ENCODE measurements around the gene CTSZ.
"Not testable (repeated sequence)": the region's sequence is repeated elsewhere in the genome, so short reads cannot be mapped to it uniquely, and the experiment has no call there.

Gene CTSZ

DNA sequence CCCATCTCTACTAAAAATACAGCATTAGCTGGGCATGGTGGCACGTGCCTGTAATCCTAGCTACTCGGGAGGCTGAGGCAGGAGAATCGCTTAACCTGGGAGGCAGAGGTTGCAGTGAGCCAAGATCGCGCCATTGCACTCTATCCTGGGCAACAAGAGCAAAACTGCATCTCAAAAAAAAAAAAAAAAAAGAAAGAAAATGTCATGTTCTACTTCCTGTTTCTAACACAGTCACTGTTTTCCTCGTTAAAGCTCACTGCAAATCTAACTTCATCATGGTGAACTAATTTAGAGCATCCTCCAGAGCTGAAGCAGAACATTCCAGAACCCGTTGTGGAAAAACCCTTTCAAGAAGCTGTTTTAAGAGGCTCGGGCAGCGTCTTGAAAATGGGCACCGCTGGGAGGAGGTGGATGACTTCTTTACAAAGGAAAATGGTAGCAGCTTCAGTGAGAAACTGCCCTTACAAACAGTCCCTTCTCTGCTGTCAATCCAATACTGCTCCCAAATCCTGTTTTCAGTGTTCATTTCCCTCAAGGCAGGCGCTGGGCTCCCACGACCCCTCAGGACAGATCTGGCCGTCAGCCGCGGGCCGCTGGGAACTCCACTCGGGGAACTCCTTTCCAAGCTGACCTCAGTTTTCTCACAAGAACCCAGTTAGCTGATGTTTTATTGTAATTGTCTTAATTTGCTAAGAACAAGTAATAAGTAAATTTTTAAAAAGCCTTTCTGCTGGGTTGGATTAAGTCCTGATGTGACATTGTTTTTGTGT, 12.5 kb downstream of the CTSZ start:
- DNase-seq, result no peak

DNA sequence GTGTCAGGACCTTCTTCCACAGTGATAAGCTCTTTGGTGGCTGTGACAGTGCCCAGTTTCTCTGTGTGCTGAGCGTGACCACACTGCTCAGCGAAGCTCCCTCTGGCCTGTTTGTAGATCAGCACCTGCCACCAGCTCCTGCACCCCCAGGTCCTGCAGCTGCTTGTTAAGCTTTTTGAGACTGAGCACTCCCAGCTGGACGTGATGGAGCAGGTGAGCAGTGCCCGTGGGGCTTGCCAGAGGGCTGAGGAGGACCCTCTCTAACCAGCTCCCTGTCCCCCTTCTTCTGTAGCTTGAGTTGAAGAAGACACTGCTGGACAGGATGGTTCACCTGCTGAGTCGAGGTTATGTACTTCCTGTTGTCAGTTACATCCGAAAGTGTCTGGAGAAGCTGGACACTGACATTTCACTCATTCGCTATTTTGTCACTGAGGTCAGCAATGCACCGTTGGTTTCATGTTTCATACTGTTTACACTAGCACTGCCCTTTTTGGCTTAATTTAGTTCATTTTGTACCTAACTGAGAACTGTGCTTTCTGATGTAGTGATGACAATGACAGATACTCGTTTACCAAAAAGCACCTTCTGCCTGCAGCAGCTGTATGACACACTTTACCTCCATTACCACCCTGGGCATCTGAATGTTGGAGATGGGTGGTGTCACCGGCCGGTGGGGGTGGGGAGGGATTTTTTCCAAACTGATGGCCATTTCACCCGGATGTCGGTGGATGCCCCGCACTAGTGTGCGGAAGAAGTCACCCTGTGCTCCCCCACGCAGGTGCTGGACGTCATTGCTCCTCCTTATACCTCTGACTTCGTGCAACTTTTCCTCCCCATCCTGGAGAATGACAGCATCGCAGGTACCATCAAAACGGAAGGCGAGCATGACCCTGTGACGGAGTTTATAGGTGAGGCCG, 13.5 kb downstream of the CTSZ start:
- no peak for DNase-seq

DNA sequence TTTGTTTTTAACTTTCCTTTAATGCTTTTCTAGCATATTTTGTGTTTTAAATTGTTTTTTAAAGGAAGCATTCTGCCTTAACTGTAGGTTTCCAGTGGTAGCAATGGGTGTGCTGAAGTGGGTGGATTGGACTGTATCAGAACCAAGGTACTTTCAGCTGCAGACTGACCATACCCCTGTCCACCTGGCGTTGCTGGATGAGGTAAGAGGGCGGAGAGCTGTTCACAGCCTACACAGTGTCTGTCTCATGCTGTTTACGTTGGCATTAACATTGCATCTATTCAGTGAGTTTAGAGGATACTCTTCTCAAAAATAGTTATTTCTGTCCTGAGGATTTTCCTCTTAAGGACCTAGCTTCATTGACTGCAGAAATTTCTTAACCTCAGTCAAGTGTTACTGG, 14.1 kb downstream of the CTSZ start:
- no peak for DNase-seq

DNA sequence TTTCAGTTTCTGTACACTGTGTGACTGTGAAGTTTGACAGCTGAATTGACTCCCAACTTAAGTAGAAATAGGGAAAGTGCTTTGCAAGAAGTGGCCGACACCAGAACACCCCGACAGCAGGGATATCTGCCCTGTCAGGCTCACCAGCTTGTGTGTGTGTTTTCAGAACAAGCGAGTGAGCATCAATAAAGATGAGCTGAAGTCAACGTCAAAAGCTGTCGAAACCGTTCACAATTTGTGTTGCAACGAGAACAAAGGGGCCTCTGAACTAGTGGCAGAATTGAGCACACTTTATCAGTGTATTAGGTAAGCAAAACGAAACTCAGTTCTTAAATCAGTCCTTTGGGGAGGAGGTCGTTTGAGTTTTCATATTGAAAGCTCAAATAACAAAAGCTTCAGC, 15.3 kb downstream of the CTSZ start:
- no peak for DNase-seq

DNA sequence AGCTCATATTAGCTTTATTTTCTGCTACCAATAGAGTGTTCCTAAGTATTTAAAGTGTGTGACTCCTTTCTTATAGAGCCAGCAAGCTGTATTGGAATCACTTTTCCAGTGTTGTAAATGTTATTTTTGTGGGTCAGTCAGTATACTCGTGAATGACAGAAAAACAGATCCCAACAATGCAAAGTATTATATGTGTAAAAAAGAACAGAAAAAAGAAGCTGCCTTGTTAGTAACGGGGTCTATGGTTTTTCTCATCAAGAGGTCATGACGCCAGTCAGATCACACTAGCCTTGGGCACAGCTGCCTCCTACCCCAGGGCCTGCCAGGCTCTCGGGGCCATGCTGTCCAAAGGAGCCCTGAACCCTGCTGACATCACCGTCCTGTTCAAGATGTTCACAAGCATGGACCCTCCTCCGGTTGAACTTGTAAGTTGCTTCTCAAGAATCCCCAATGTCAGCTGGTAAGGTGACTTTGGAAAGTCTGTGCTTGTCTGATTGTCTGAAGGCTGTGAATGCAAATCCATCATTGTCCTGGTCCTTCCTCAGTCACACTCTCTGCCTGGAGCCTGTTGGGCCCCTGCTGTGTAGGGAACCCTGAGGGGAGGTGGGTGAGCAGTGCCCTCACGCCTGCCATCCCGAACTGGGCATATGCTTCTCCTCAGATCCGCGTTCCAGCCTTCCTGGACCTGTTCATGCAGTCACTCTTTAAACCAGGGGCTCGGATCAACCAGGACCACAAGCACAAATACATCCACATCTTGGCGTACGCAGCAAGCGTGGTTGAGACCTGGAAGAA, 16.2 kb downstream of the CTSZ start:
- no peak for DNase-seq

DNA sequence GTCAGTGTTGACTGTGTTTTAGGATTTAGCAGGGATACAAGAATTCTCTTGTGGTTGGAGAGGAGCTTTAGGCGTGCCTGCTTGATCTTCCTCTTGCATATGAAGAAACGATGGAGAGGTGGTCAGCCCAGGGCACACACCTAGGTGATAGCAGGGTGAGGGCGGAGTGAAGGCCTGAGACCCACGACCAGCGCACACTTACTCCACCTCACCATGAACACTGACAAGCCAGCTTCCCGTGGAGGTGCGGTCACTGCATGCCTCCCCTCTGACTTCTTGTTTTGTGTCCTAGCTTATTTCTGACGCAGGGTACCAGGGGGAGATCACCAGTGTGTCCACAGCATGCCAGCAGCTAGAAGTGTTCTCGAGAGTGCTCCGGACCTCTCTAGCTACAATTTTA, 17.9 kb downstream of the CTSZ start:
- no peak for DNase-seq

DNA sequence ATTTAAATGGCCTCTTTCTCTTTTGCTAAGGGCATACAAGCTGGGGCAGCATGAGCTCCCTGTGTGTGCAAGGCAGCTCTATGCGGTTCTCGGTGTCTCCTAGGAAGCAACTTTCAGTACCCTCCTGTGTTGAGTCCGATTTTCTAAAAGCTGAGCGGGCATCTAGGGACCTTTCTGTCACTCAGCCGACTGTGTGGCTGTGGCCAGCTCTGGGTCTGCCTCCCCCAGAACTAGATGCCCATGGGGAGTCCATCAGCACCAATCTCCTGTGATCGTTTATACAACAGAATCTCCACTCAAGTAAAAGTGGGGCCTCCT, 18.5 kb downstream of the CTSZ start:
- DNase-seq, result no peak

DNA sequence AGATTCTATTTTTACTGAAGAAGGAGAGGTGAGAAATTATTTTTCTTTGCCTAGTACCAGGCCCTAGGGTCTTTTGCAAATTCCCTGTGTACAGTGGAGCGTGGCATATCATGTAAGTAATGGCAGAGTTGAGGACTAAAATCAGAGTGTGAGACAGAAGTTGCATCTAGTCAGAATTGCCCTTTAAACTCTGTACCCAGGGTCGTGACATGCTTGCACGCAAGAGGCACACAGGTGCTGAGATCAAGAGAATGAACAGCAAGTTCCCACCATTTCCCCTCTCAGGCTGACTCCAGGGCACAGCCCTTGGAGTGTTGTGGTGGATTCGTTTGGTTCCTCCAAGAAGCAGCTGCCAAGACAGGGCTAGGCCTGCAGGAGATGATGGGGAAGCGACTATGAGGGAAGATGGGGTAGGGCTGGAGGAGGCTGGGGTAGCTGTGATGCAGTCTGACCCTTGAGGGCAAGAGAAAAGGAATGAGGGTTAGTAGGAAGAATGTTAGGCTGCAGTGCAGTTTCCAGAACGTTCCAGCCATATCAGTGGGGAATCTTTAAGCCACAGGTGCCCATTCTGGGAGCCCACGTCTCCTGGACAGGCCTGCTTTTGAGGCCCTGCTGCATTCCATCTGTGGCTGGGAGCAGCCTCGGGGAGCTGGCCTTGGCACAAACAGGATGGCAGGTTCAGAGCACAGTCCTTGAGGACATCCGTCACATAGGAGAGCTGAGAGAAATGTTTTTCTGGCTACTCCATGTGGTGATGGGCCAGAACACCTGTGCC, 19.1 kb downstream of the CTSZ start:
- DNase-seq, result no peak

DNA sequence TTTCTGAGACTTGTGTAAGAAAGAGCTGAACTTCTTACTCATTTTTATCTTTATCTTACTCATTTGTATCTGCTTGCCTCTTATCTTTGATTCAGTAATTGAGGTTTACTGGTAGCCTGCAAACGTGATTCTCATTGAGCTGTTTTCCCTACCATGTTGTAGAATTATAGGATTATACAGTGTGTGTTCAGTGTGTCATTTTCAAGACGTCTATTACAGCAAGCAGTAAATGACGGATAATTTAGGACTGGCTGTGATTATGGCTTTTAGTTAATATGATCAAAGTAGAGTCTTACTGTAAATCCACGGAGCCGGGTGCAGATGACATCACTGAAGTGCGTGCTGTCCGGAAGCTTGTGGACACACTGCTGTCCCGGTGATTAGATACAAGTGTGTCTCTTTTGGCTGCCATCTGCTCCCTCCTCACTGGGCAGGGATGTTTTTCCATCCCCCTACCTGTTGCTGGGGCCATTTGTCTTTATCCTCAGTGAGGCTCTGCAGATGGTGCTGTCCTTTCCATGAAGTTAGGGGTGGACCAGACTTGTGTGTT, 20.0 kb downstream of the CTSZ start:
- DNase-seq, result no peak

DNA sequence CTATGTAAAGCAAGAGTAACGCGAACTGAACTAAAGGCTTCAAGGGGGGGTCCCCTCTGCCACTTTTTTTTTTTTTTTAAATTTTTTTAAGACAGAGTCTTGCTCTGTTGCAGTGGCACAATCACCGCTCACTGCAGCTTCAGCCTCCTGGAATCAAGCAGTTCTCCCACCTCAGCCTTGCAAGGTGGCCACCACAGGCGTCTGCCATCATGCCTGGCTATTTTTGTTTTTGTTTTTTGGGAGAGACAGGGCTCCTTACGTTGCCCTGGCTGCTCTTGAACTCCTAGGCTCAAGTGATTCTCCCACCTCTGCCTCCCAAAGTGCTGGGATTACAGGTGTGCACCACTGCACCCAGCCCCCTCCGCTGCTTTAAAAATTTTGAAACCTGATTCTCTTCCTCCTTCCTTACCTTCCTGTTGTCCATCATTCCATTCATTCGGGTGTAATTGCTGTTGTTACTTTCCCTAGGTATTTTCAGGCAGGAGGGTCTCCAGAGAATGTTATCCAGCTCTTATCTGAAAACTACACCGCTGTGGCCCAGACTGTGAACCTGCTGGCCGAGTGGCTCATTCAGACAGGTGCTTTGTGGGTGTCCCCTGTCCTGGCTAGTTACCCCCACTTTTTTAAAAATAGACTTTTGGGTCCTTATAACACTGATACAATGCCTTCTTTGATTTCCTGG, 20.6 kb downstream of the CTSZ start:
- DNase-seq, result no peak

DNA sequence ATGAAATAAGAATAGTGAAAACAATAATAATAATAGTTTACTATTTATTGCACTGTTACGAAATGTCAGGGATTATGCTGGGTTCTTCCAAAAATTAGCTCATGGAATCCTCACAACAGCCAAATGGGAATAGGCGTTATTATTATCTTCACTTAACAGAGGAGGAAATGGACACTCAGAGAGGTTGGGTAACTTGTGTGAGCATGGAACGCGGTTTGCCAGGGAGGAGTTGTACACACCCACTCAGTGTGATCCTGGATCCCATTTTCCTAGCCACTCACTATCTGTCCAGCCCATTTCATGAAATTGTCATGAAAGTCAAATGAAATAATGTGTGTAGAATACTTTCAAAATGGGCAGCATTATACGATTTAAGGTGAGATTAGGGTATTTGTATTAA, 21.4 kb downstream of the CTSZ start:
- no peak for DNase-seq

DNA sequence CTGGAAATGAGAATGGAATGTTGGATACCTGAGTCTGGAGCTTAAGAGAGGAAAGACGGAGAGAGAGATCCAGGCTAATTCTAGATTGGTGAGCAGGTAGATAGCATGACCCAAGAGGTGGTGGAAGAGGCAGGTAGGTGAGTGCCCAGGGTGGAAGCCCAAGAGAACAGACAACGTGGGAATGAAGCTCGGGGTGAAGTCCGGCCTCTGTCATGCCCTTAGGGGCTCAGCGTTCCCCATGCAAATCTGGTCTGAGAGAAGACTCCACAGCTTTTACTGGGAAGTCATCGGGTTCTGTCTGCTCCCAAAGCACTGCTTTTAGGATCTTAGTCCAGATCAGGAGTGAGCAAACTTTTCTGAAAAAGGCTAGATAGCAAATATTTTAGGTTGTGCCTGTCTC, 22.4 kb downstream of the CTSZ start:
- no peak for DNase-seq

DNA sequence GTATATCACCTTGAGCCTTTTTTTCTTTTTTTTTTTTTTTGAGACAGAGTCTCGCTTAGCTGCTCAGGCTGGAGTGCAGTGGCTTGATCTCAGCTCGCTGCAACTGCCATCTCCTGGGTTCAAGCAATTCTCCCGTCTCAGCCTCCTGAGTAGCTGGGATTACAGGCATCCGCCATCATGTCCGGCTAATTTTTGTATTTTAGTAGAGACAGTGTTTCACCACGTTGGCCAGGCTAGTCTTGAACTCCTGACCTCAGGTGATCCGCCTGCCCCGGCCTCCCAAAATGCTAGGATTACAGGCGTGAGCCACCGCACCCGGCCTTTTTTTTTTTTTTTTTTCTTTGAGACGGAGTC, 24.0 kb downstream of the CTSZ start:
- not testable (repeated sequence) for DNase-seq

DNA sequence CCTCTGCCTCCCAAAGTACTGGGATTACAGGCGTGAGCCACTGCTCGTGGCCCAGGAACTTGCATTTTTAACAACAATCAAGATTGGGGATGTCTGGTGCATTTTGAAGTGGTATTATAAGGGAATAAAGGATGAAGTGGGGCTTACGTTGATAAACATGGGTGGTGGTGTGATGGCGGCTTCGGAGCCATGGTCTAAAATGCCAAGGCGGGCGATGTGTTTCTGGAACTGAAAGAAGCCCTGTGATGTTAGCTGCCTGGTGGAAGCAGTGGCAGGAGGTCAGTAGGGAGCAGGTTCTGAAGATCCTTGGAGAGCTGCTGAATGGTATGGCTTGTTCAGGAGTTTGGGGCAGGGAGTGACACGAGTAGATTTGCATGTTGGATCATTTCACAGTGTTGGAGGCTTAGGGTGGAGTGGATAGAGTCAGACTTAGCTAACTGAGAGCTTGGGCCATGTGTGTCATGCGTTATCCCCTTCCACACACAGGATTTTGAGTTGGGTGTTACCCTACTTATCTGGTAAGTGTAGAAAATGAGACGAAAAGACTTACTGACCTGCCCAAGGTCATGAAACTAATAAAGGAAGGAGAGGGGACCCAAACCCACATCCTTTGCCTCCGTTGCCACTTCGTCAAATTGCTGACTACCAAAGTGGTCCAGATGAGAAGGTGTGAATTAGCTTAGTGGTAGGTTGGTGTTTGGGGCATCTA, 24.5 kb downstream of the CTSZ start:
- DNase-seq, result no peak

DNA sequence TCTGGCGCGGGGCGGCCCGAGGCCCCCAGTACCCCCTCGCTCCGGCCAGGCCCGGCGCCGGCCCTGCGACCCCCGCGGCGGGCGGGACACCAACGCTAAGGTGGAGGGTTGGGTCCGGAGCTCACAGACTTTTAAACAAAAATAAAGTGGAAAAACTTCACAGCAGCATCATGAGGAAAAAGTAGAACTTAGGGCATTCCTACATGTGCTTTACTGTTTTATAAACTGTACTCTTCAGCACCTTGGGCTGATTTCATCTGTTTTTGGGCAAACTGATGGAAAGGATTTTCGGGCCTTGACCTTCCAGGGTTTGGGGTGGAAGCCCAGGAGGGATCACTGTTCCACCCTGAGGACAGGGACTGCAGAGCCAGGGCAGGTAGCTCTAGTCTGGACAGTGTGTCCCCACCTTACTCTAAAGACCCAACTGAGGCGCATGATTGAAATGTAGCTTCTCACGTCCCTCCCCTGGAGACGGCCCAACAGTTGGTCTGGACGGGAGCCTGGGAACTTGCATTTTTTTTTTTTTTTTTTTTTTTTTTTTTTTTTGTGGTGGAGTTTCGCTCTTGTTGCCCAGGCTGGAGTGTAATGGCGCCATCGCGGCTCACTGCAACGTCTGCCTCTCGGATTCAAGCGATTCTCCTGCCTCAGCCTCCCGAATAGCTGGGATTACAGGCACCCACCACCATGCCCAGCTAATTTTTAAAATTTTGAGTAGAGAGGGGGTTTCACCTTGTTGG, 25.3 kb downstream of the CTSZ start:
- no peak for DNase-seq

DNA sequence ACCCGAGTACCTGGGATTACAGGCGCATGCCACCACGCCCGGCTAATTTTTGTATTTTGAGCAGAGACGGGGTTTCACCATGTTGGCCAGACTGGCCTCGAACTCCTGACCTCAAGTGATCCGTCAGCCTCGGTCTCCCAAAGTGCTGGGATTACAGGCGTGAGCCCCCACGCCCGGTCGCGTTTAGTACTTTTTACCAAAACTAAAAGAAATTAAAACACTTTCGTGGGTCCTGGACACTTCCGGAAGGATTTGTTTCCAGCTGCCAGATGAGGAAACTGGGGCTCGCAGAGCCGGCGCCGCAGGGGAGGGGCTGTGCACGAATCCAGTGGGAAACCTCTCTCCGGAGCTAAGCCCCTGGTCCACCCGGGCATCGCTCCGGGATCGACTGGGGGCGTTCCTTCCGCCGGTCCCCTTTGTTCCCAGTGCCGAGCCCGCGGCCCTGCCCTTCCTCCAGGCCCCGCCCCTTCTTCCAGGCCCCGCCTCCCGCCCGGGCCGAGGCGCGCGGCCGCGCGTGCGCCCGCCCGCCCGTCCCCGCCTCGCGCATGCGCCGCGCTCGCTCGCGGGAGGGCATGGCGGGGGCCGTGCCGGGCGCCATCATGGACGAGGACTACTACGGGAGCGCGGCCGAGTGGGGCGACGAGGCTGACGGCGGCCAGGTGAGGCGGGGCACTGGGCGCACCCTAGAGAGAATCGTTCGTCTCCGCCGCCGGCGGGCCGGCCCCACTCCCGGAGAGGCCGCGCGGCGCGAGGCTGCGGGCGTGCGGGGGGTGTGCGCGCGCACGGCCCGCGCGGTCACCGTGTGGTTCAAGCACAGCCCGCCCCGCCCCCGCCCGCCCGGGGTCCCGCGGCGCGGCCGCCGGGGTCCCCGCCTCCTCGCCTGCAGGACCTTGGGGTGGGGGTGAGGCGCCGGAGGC, 26.1 kb downstream of the CTSZ start, which contains the start of gene NELFCD:
TSS of gene NELFCD (plus strand) at position 546 of the 917 bp plus-strand sequence. CDS start at position 600, 54 bp downstream.
- peak; percentile 87 for DNase-seq

DNA sequence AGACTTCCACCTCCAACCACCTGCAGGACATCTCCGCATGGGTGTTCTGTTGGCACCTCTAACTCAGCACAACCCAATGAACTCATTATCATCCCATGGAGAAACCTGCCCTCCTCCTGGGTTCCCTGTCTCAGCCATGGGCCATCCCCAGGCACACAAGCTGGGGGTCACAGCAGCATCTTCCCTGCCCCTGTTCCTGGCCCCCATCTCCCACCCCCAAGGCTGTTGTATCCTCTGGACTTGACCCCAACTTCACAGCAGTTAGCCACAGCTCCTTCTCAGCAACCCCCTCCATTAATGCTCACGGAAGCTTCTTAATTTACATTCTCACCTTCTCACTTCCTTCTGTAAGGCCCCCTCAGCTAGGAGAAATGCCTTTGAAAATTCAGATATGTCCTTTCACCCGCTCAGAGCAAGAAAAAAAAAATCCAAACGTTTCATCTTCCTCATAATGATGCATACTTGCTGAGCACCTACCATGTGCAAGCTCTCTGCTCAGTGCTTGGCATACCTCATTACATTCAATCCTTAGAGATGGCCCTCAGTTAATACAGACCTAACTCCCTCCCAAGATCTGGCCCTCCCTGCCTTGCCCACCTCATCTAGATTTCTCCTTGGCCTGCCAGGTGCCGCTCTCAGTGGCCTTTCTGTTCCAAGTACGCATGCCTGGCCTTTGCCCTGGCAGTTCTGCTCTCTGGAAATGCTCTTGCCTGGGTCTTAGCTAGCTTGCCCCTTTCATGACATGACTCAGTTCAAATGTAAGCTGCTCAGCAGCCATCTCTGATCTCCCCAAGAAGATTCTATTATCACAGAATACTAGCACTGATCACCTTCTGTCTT, 28.5 kb downstream of the CTSZ start:
- DNase-seq, result no peak

DNA sequence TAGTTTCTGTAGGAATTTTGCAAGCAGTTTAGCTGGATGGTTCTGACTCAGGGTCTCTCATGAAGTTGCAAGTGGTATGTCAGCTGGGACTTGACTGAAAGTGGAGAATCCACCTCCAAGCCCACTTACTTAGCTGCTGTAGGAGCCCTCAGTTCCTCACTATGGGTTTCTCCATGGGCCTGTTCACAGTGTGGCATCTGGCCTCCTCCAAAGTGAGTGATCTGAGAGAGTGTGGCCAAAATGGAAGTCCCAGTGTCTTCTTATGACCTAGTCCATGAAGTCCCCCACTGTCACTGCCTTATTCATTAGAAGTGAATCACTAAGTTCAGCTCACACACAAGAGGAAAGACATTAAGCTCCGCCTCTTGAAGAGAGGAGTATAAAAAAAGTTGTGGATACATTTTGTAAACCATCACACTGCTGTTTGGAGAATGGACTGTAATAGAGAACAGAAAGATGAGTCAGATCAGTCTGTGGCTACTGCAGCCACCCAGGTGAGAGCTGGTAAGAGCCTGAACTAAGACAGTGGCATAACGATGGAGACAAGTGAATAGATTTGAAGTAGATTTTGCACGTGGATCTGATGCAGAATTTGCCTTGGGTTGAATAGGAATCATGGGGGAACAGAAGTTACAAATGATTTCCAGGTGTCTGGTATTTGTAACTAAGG, 30.9 kb downstream of the CTSZ start:
- no peak for DNase-seq

Measured in activated effector memory CD4-positive, alpha-beta T cell treated with Interleukin-2 at 50 U/mL for 16 hours (primary cell).